GM21825 (cell line): ENCODE data around the gene CERS5.
A peak's percentile ranks its signal among the peaks of the same experiment; 100 is the strongest.

ENCODE experiments used
- ATAC-seq: cut with Tn5 transposase; IDR thresholded peaks from one replicate; pipeline ENCODE4 v1.9.1; 2021; ENCODE audit warnings: mild to moderate bottlenecking, moderate library complexity; ENCODE audit not compliant: unreplicated experiment

Gene CERS5

DNA sequence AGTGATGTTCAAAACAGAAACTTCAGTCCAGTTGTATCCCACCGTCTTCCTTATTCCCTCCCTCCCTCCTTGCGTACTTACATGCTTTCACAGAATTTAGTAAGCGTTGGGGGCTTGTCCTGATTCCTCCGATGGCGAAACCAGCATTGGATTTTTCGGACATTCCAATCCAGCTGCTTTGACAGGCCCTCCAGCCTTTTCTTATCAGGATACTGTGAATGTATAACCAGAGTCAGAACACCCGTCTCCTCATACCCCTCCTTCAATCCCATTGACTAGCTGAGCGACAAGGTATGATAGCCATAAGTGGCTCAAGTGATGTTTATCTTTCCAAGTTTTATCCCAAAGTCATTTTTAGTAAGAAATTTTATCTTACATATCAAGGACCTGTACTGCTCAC lies 24.2 kb downstream of the CERS5 start:
- no peak for ATAC-seq

GRCh38 chr12:50132505-50133135 lies 34.5 kb downstream of the CERS5 start:
- ATAC-seq = no peak

GRCh38 chr12:50129290-50129689 lies 37.9 kb downstream of the CERS5 start:
- ATAC-seq = no peak

GRCh38 chr12:50127546-50127945 lies 39.6 kb downstream of the CERS5 start:
- ATAC-seq = no peak

GRCh38 chr12:50123203-50123602 lies 44.0 kb downstream of the CERS5 start:
- no peak for ATAC-seq

GRCh38 chr12:50121641-50122040 lies 45.5 kb downstream of the CERS5 start:
- no peak for ATAC-seq

- no peak for ATAC-seq
Measured at GRCh38 chr12:50120953-50121352, 46.2 kb downstream of the CERS5 start.

GRCh38 chr12:50120521-50120920 lies 46.6 kb downstream of the CERS5 start:
- ATAC-seq = no peak

DNA sequence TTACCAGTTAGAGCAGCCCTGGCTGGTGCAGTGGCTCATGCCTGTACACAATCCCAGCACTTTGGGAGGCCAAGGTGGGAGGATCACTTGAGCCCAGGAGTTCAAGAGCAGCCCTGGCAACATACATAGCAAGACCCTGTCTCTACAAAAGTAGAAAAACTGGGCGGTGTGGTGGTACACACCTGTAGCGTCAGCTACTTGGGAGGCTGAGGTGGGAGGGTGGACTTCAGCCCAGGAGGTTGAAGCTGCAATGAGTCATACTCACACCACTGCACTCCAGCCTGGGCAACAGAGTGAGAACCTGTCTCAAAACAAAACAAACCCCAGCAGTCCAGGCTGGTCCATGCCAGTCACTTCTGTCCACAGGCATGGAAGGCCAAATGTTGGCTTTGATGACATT lies 47.8 kb downstream of the CERS5 start:
- no peak for ATAC-seq

- no peak for ATAC-seq
Measured at GRCh38 chr12:50117057-50117622, 50.0 kb downstream of the CERS5 start.

GRCh38 chr12:50112456-50113218 lies 54.5 kb downstream of the CERS5 start:
- no peak for ATAC-seq

GRCh38 chr12:50111693-50112455 lies 55.3 kb downstream of the CERS5 start, which contains the start of gene COX14:
COX14 (plus strand) TSS chr12:50112236; CDS start chr12:50120044, 7,808 bp downstream.
- peak; percentile 69 for ATAC-seq

DNA sequence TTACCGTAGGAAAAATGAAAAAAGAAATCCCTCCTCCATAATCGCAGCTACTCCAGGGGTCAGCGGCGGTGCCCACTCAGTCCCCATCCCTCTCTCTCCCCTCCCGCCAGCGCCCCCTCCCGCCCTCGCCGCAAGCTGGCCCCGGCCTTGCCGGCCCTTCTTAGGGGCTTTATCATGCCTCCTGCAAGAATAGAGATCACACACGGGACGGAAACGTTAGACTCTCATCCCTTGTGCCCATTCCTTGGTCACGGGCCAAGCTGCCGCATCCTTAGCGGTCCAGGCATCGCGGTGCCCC lies 55.8 kb downstream of the CERS5 start:
- ATAC-seq = no peak

DNA sequence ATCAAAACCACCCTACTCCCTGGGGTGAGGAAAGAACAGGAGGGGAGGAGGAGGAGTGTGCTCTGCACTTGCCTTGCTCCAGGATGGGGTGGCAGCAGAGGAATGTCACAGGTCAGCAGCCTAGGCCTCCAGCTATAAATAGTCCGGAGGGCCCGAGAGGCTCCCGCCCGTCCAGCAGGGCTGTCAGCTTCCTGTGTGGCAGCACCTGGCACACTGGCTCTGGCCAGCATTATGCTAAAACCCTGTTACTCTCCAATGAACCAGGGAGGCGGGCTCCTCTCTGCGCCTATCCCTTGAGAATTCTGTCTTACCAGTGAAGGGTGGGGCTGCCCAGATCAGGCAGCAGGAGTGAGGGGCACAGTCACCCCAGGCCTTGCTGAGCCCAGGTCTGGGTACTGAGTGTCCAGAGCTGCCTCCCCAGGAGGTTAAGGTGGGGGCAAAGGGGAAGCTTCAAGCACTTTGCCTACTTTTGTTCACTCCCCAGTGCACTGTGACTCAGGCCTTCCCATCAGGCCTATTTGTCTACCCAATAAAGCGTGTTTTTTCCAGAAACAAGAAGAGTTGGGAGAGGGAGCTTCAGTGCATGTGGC lies 56.3 kb downstream of the CERS5 start:
- ATAC-seq = no peak

DNA sequence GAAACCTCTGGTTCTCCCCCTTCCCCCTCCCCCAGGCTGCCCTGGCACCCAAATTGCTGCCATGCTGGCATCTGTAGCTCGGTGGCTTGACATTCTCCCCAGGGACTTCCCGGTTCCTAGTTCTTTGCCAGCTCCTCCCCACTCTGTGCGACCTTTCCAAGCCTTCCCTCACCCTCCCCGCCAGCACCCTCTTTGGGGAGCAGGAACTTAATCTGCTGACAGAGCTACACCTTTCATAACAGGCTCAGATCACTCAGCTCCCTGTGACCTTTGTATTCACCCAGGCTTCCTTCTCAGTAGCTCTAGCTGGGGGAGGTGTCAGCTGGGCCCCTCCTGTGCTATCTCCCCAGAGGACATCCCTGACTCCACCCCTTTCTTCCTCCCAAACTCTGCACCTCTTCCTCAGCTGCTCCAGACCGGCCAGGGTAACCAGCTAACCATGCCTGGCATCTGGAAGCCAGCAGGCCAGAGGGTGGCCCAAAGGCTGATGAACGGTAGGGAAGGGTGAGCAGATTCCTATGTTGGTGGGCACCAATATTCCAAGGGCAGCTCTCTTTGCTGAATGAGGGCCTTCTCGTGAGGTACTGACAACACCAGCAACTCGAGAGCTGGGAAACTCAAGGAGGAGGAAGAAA lies 56.9 kb downstream of the CERS5 start:
- no peak for ATAC-seq

DNA sequence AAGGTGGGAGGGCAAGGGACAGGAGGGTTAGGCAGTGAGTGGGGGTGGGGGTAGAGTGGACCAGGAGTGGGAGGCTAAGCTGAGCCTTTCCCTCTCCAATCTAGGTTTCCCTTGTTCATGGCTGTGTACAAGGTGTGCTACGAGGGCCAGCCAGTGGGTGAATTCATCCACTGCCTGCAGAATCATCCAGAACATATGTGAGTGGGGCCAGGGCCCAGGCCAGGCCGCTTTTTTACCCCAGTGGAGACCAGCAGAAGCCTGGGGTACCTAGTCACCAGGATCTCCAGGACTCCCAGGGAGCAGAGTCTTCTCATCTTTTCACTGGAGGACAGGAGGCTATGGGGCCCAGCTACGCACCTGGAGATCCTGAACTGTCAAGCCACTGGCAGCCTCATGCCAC lies 57.9 kb downstream of the CERS5 start:
- no peak for ATAC-seq

DNA sequence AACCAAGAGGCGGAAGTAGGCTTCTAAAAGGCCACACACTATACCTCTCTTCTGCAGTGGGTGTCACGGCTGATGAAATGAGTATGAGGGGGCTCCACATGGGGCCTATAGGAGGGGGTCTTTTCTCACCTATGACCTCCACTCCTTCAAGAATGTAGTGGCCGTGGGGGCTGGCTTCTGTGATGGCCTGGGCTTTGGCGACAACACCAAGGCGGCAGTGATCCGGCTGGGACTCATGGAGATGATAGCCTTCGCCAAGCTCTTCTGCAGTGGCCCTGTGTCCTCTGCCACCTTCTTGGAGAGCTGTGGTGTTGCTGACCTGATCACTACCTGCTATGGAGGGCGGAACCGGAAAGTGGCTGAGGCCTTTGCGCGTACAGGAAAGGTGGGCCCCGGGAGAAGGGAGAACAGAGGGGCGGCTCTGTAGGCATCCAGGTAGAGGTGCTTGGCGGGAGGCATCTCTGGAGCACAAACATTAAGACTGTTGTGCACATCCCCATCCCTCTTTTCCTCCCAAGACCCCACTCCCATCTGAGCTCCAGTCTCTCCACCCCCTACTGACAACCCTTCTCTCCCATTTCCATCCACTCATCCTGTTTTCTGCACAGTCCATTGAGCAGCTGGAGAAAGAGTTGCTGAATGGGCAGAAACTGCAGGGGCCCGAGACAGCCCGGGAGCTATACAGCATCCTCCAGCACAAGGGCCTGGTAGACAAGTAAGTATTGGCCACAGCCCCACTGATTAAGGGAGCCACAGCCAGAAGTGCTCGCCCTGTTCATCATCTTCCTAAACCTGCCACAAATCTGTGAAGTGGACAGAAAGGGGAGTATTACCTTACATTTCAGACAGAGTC lies 59.5 kb downstream of the CERS5 start:
- ATAC-seq = no peak

- no peak for ATAC-seq
Measured at GRCh38 chr12:50106907-50107306, 60.3 kb downstream of the CERS5 start.

DNA sequence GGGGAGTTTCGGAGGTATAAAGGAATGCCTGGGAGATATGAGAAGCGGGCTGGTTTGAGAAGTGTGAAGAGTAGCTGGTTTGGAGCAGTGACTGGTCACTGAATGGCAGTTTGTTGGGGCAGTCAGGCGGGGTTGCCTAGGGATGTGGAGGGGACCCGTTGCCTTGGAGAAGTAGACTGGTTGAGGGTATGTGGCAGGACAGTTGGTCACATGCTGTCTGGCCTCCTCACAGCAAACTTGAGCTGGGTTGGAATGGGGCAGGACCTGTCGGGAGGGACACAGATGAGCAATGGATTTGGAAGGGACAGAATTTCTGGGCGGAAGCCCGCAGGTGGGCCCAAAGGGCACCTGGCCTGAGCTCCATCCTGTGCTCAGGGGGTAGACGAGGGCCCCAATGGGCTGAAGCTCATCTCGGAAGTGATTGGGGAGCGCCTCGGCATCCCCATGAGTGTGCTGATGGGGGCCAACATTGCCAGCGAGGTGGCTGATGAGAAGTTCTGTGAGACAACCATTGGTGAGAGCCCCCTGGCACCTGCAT lies 61.2 kb downstream of the CERS5 start:
- no peak for ATAC-seq
